Erythroblast (primary cell): Measurements from ENCODE around the gene IFITM2.
"Not testable (repeated sequence)": the region's sequence is repeated elsewhere in the genome, so short reads cannot be mapped to it uniquely, and the experiment has no call there.

Source experiments
- DNase-seq, 2 experiments: peaks; one replicate each; lab custom pipeline; 2025; lab: John Stamatoyannopoulos, UW
- GATA1 ChIP-seq: IDR thresholded peaks from 2 replicates; pipeline ENCODE4 v1.6.1; 2011; ENCODE audit warnings: low read depth, mild to moderate bottlenecking, control low read depth, low read length, moderate library complexity
- POLR2A ChIP-seq: IDR thresholded peaks from 2 replicates; pipeline ENCODE4 v1.6.1; 2011; ENCODE audit warnings: mild to moderate bottlenecking, low read length

Gene IFITM2

DNA sequence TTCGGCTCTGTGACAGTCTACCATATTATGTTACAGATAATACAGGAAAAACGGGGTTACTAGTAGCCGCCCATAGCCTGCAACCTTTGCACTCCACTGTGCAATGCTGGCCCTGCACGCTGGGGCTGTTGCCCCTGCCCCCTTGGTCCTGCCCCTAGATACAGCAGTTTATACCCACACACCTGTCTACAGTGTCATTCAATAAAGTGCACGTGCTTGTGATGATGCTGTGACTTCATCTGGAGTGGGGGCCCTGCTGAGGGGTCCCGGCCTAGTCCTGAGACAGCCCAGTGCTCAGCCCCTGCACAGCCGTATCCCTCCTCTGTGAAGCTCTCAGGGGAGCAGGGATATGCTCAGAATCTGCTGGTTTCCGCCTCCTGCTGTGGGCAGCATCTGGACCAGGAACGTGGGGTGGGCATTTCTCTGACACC is 7.5 kb downstream of the IFITM2 start:
- TF ChIP-seq POLR2A (no peak), GATA1 (no peak)
- DNase-seq: no peak

DNA sequence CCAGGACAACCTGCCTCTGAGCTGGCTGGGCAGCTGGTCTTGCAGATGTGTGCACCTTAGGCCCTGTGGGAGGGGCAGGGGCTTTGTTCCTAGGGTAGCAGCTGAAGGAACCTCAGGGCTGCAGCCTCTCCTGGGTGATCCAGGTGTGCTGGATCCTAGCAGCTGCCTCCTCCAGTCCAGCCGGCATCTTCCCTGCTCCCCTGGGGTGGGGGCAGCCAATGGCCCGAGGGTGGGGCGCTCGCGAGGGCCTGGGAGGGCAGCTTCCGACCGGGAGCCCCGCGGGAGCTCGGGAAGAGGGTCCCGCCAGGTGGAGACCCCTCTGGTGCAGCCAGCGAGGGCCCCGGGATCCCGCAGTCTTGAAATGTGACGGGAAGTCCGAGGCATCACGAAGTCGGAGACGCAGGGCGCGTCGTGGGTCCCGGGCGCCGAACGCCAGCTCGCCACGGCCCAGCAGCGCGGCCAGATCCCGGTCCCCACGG is 7.9 kb downstream of the IFITM2 start:
- TF ChIP-seq GATA1 (no peak), POLR2A (no peak)
- no peak for DNase-seq

GRCh38 chr11:316031-316701 is 8.6 kb downstream of the IFITM2 start:
- DNase-seq: no peak
- TF ChIP-seq POLR2A (no peak), GATA1 (no peak)

GRCh38 chr11:316891-317301 is 9.3 kb downstream of the IFITM2 start:
- DNase-seq: no peak
- TF ChIP-seq GATA1: no peak
- no peak for TF ChIP-seq POLR2A

GRCh38 chr11:317668-318404 is 10.2 kb downstream of the IFITM2 start:
- DNase-seq: not testable (repeated sequence)

DNA sequence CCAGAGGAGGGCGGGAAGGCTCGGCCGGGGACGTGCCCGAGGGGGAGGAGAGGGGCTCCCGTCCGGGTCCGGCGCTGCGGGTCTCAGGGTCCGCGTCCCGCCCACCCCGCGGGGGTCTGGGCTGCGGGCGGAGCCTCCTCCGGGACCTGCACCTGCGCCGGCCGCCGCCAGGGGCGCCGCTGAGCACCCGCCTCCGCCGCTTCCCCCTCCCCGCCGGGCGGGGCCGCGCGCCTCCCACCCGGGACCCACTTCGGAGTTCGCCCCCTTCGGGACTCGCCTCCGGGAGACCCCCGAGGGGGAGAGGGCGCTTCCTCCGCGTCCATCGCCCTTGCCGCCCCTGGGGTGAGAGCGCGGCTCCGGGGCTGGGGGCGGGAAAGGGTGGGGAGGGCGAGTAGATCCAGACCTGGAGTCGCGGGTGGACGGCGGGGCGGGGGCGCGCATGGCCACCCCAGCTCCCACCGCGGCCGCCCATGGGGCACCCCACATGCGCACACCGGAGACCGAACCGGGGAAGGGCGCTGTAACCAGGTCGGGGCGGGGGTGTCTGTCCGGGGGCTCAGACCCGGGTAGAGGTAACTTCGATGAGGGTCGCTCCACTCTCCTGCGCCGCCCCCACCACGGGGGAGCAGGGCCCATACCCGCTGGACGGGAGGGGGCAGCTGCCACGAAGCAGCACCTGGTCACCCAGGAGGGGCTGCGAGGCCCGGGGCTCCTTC is 10.9 kb downstream of the IFITM2 start:
- not testable (repeated sequence) for DNase-seq

- not testable (repeated sequence) for DNase-seq
These were observed 11.7 kb downstream of the IFITM2 start for GRCh38 chr11:319121-319887.

DNA sequence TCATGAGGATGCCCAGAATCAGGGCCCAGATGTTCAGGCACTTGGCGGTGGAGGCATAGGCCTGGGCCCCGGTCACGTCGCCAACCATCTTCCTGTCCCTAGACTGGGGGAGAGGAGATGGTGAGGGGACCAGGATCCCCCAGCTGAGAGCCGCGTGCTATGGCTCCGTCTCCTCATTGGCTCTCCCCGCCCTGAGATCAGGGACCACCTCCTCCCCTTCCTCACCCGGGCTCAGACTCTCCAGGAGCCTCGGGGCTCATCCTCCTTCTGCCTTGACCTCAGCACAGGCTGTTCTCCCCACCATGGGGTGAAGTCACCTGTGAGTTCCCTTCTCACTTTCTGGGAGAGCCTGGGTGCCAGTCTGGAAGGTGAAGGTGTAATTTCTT is 12.3 kb downstream of the IFITM2 start:
- DNase-seq: not testable (repeated sequence)

DNA sequence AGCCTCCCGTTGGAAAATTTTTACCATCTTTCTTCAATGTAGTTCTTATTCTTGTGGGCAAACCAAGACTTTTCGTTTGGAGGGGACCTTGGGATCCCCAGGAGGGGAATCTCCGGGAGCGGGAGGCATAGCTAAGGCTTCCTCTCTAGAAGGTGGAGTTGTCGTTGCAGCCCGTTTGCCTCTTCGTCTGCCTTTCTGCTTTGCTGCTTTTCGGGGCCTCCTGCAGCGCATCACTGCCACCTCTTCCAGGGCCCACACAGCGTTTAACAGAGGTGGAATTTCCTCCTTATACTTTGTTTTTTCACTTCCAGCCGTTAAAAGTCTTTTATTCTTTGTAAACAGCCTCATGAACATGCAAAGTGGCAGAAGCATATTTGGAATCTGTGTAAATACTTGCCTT is 16.5 kb downstream of the IFITM2 start:
- TF ChIP-seq POLR2A (no peak), GATA1 (no peak)
- no peak for DNase-seq

DNA sequence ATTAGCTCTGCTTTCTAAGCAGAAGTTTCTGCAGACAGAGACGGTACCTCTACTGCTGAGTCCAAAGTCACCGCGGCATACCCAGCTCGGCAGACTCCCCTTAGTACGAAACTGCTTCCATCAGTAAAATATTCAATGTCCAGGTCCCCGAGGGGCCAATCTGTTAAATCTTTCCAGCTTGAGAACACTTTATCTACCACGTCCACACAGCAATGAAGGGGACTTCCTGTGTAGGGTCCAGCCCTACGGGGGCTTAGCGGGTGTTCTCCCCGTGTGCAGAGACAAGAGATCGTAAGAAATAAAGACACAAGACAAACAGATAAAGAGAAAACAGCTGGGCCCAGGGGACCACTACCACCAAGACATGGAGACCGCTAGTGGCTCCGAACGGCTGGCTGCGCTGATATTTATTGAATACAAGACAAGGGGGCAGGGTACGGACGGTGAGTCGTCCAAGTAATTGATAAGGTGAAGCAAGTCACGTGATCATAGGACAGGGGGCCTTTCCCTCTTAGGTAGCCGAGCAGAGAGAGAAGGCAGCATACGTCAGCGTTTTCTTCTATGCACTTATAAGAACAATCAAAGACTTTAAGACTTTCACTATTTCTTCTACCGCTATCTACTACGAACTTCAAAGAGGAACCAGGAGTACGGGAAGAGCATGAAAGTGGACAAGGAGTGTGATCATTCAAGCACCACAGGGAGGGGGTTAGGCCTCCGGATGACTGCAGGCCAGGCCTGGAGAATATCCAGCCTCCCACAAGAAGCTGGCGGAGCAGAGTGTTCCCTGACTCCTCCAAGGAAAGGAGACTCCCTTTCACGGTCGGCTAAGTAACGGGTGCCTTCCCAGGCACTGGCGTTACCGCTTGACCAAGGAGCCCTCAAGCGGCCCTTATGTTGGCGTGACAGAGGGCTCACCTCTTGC is 17.2 kb downstream of the IFITM2 start:
- DNase-seq: not testable (repeated sequence)

- DNase-seq: no peak
- TF ChIP-seq GATA1 (no peak), POLR2A (no peak)
These were observed 18.4 kb downstream of the IFITM2 start for GRCh38 chr11:325796-326591.

- DNase-seq: no peak
- TF ChIP-seq GATA1 (no peak), POLR2A (no peak)
These were observed 18.9 kb downstream of the IFITM2 start for GRCh38 chr11:326592-326841.
